ENCODE data around the gene MTCL1. TPM values are rescaled to one million over a fixed set of nuclear protein-coding genes. Genes with fewer than 3 reads are reported as not detected.

The MTCL1 gene
- total RNA-seq, 1 donor from 2014 or later = 59.3 TPM

- peaks cover 4% of the 10 kb centered on the region for H4K20me1 ChIP-seq (ENCODE audit: insufficient read depth, low read length)
- Mint-ChIP-seq H3K4me3 (ENCODE audit: unreplicated experiment) (no peak overlapping the region), H3K27me3 (ENCODE audit: low read depth, unreplicated experiment) (no peaks in the 10 kb centered on the region), H3K9me3 (ENCODE audit: unreplicated experiment) (peaks cover 6% of the 10 kb centered on the region), H3K36me3 (ENCODE audit: low read depth, unreplicated experiment) (peaks cover 31% of the 10 kb centered on the region), H3K27ac (ENCODE audit: unreplicated experiment) (no peak overlapping the region), H3K4me1 (ENCODE audit: low read depth, unreplicated experiment) (peaks cover 26% of the 10 kb centered on the region)
- no peak overlapping the region for H3K9ac ChIP-seq (ENCODE audit: low read length)
- H3K36me3 ChIP-seq (ENCODE audit: insufficient read depth, low read length) = peaks cover 13% of the 10 kb centered on the region
- H3K27me3 ChIP-seq (ENCODE audit: insufficient read depth, low read length) = no peaks in the 10 kb centered on the region
- H3K4me3 ChIP-seq (ENCODE audit: insufficient read depth, low read depth, low read length) = no peak overlapping the region
- no peak overlapping the region for H2AFZ ChIP-seq (ENCODE audit: low read depth, low read length)
- H3K27ac ChIP-seq (ENCODE audit: low read depth, low read length) = no peak overlapping the region
- H3K79me2 ChIP-seq (ENCODE audit: insufficient read depth, low read length) = peaks cover 71% of the 10 kb centered on the region
- no peaks in the 10 kb centered on the region for H3K9me3 ChIP-seq (ENCODE audit: insufficient read depth, low read depth, low read length)
- H3K4me1 ChIP-seq (ENCODE audit: insufficient read depth, low read length) = peaks cover 14% of the 10 kb centered on the region
- FAIRE-seq (no peak), DNase-seq (ENCODE audit: low read depth) (no peak)
- H3K4me2 ChIP-seq (ENCODE audit: low read length) = no peak overlapping the region
- no peak for TF ChIP-seq CTCF (IDR thresholded peaks at IDR 0.05; ENCODE audit: insufficient read depth, low read depth, low read length)
- no peak for TF ChIP-seq EZH2 (IDR thresholded peaks at IDR 0.05; ENCODE audit: insufficient read depth, low read length)
Measured at GRCh38 chr18:8726963-8727705, 21.8 kb downstream of the MTCL1 start.

- peak overlapping the region; percentile 79 for H3K4me2 ChIP-seq (ENCODE audit: low read length)
- H2AFZ ChIP-seq (ENCODE audit: low read depth, low read length) = no peak overlapping the region
- H3K27ac ChIP-seq (ENCODE audit: low read depth, low read length) = peak overlapping the region; percentile 87
- H3K27me3 ChIP-seq (ENCODE audit: insufficient read depth, low read length) = no peaks in the 10 kb centered on the region
- peaks cover 17% of the 10 kb centered on the region for H3K4me1 ChIP-seq (ENCODE audit: insufficient read depth, low read length)
- FAIRE-seq (peak; percentile 93), DNase-seq (ENCODE audit: low read depth) (peak; percentile 96)
- Mint-ChIP-seq H3K9me3 (ENCODE audit: unreplicated experiment) (no peaks in the 10 kb centered on the region), H3K27me3 (ENCODE audit: low read depth, unreplicated experiment) (no peaks in the 10 kb centered on the region), H3K36me3 (ENCODE audit: low read depth, unreplicated experiment) (peaks cover 17% of the 10 kb centered on the region), H3K4me3 (ENCODE audit: unreplicated experiment) (no peak overlapping the region), H3K4me1 (ENCODE audit: low read depth, unreplicated experiment) (peaks cover 30% of the 10 kb centered on the region), H3K27ac (ENCODE audit: unreplicated experiment) (peak overlapping the region; percentile 48)
- H4K20me1 ChIP-seq (ENCODE audit: insufficient read depth, low read length) = peaks cover 9% of the 10 kb centered on the region
- H3K4me3 ChIP-seq (ENCODE audit: insufficient read depth, low read depth, low read length) = peak overlapping the region; percentile 19
- peaks cover 5% of the 10 kb centered on the region for H3K36me3 ChIP-seq (ENCODE audit: insufficient read depth, low read length)
- H3K79me2 ChIP-seq (ENCODE audit: insufficient read depth, low read length) = peaks cover 72% of the 10 kb centered on the region
- no peaks in the 10 kb centered on the region for H3K9me3 ChIP-seq (ENCODE audit: insufficient read depth, low read depth, low read length)
- peak overlapping the region; percentile 68 for H3K9ac ChIP-seq (ENCODE audit: low read length)
- TF ChIP-seq CTCF (IDR thresholded peaks at IDR 0.05; ENCODE audit: insufficient read depth, low read depth, low read length) (no peak), EZH2 (IDR thresholded peaks at IDR 0.05; ENCODE audit: insufficient read depth, low read length) (no peak)
Measured at GRCh38 chr18:8730080-8730827, 24.9 kb downstream of the MTCL1 start.
